ENCODE measurements around the gene ELMO1. TPM values are rescaled to one million over a fixed set of nuclear protein-coding genes. Genes with fewer than 3 reads are reported as not detected.

The ELMO1 gene
- total RNA-seq, 2 donors from 2014 or later: 66.0 to 72.2 TPM

DNA sequence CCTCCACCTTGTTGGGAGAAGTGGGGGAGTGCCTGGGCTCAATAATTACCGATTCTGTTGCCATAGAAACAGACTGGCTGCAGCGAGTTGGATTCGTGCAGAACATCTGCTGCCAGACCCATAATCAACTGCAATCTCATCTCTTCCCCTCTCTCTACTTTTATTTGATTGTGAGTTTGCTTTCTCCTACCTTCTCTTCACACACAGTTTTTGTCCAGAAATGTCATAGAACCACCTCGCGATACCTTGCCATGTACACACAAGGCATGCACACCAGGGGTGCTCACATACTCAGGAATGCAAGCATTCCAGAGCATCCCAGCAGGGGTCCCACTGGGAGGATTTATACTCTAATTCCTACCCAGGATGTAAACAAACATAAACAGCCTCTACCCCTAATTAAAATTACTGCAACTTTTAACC is 462.1 kb downstream of the ELMO1 start:
- no peak for DNase-seq (ENCODE audit: low spot score)
- H3K36me3 ChIP-seq: no peaks in the 10 kb centered on the region
- H3K4me1 ChIP-seq (ENCODE audit: control insufficient read depth in 1 of 2, low read depth in 2 of 2): peaks cover 0 to 4% of the 10 kb centered on the region in 2 donors
- no peak overlapping the region for H3K27ac ChIP-seq
- H3K27me3 ChIP-seq (replicated peaks; ENCODE audit: insufficient read depth): no peaks in the 10 kb centered on the region
- TF ChIP-seq, protein P1, sequence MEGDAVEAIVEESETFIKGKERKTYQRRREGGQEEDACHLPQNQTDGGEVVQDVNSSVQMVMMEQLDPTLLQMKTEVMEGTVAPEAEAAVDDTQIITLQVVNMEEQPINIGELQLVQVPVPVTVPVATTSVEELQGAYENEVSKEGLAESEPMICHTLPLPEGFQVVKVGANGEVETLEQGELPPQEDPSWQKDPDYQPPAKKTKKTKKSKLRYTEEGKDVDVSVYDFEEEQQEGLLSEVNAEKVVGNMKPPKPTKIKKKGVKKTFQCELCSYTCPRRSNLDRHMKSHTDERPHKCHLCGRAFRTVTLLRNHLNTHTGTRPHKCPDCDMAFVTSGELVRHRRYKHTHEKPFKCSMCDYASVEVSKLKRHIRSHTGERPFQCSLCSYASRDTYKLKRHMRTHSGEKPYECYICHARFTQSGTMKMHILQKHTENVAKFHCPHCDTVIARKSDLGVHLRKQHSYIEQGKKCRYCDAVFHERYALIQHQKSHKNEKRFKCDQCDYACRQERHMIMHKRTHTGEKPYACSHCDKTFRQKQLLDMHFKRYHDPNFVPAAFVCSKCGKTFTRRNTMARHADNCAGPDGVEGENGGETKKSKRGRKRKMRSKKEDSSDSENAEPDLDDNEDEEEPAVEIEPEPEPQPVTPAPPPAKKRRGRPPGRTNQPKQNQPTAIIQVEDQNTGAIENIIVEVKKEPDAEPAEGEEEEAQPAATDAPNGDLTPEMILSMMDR (IDR thresholded peaks at IDR 0.05): no peak
- ATAC-seq (ENCODE audit: insufficient number of reproducible peaks, low FRiP score, low read depth): no peak
- H3K4me3 ChIP-seq: no peak overlapping the region
- no peaks in the 10 kb centered on the region for H3K9me3 ChIP-seq

DNA sequence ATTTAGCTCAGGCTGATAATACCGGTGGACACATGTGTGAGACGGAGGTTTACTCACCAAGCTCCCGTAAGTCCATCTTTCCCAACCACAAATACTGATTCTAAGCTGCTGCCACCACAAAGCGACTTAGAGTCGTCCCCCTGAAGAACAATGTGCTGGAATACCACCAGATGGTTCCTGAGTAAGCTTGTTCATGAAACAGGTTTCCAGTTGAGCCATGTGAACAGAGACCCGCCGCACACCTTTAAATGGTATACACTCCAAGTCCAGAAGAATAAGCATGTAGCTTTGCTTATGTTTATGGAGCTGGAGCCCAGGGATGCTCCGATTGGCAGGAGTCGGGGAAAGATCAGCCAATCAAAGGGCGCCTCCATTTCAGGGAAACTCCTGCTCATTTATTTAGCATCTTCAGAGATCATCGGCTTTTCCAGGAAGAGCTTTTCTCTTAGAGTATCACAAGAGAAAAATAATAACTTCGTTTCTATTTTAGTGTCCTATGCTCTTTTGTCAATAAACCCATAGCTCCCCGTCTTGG is 462.7 kb downstream of the ELMO1 start:
- ATAC-seq (ENCODE audit: insufficient number of reproducible peaks, low FRiP score, low read depth) (no peak), DNase-seq (ENCODE audit: low spot score) (no peak)
- TF ChIP-seq, protein P1 (IDR thresholded peaks at IDR 0.05): no peak
- no peaks in the 10 kb centered on the region for H3K36me3 ChIP-seq
- H3K27me3 ChIP-seq (replicated peaks; ENCODE audit: insufficient read depth): no peaks in the 10 kb centered on the region
- H3K4me1 ChIP-seq (ENCODE audit: control insufficient read depth in 1 of 2, low read depth in 2 of 2): peaks cover 0 to 4% of the 10 kb centered on the region in 2 donors
- H3K9me3 ChIP-seq: no peaks in the 10 kb centered on the region
- H3K27ac ChIP-seq: no peak overlapping the region
- no peak overlapping the region for H3K4me3 ChIP-seq

DNA sequence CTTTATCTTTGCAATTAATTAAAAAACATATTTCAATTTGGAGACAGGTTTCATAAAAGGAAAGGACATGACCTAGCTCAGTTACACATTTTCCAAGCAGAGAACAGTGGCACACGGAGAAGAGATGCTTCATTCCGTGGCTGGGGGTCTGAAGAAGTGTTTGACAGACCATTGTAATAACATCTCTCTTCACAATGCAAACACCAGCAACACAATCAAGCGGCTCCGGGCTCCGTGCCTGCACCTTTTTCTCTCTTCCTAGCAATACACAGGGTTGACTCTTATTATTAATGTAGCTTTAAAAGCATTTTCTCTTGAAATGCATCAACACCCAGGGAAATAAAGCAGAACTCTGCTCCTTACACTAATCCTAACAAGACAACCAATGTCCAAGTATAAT is 463.3 kb downstream of the ELMO1 start:
- ATAC-seq (ENCODE audit: insufficient number of reproducible peaks, low FRiP score, low read depth): no peak
- no peak overlapping the region for H3K4me3 ChIP-seq
- no peaks in the 10 kb centered on the region for H3K36me3 ChIP-seq
- H3K9me3 ChIP-seq: no peaks in the 10 kb centered on the region
- TF ChIP-seq, protein P1 (IDR thresholded peaks at IDR 0.05): no peak
- DNase-seq (ENCODE audit: low spot score): no peak
- H3K4me1 ChIP-seq (ENCODE audit: control insufficient read depth in 1 of 2, low read depth in 2 of 2): peaks cover 0 to 4% of the 10 kb centered on the region in 2 donors
- no peaks in the 10 kb centered on the region for H3K27me3 ChIP-seq (replicated peaks; ENCODE audit: insufficient read depth)
- H3K27ac ChIP-seq: no peak overlapping the region

DNA sequence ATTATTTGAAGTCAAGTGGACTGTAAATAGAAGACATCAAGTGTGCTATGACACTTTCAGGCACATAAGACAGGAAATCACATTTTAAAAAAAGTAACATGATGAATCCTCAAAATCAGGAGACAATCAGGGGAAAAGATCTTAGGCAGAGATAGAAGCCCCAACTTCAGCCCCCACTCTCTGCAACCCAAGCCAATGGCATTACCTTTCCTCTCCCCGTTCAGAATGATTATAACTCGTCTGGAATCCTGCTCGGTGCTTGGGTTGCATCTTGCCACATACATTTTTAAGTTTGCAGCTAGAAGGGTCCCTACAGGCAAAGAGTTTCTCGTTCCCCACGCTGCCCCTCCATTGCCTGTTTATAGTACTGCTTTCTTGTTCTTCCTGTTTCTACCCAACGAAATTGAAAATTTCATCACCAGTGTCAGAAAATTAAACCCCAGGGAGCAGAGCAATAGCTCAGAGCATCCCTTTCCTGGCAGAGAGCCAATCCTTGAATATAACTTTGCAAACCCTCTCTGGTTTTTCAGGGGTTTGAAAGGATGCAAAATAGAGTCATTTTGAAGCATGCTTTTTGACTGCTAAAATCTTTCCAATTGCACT is 463.9 kb downstream of the ELMO1 start:
- DNase-seq (ENCODE audit: low spot score) (no peak), ATAC-seq (ENCODE audit: insufficient number of reproducible peaks, low FRiP score, low read depth) (no peak)
- H3K27me3 ChIP-seq (replicated peaks; ENCODE audit: insufficient read depth): no peaks in the 10 kb centered on the region
- H3K4me3 ChIP-seq: no peak overlapping the region
- TF ChIP-seq, protein P1 (IDR thresholded peaks at IDR 0.05): no peak
- no peaks in the 10 kb centered on the region for H3K36me3 ChIP-seq
- no peak overlapping the region for H3K27ac ChIP-seq
- H3K9me3 ChIP-seq: no peaks in the 10 kb centered on the region
- H3K4me1 ChIP-seq (ENCODE audit: control insufficient read depth in 1 of 2, low read depth in 2 of 2): peaks cover 0 to 5% of the 10 kb centered on the region in 2 donors

DNA sequence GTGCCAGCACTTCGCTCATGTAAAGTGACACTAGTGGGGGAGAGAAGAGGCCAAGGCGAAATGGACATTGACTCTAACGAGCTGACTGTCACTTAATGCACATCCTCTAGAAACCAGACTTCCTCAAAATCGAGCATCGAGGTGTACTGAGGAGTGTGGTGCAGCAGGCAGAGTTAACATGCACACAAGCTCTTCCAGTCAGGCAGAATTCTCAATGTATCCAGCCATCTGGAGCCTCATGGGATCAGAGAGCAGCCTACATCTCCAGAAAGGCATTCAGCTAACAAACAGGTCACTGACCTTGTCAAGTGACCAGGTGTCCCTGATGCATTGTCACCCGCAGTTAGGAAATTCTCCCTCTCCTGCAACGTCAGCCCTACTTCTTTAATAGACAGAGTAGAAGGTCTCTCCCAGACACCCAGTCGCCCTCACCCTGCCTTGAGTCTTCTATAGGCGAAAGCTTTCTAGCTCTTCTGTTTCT is 464.6 kb downstream of the ELMO1 start:
- Histone ChIP-seq H3K36me3 (no peaks in the 10 kb centered on the region), H3K4me1 (ENCODE audit: control insufficient read depth in 1 of 2, low read depth in 2 of 2) (peaks cover 0 to 10% of the 10 kb centered on the region in 2 donors), H3K27ac (no peak overlapping the region), H3K9me3 (no peaks in the 10 kb centered on the region), H3K27me3 (replicated peaks; ENCODE audit: insufficient read depth) (no peaks in the 10 kb centered on the region), H3K4me3 (no peak overlapping the region)
- TF ChIP-seq, protein P1 (IDR thresholded peaks at IDR 0.05): no peak
- DNase-seq (ENCODE audit: low spot score): no peak
- ATAC-seq (ENCODE audit: insufficient number of reproducible peaks, low FRiP score, low read depth): no peak

Measured in thoracic aorta (tissue), 2 donors.